ENCODE measurements around the gene VAV2. TPM values are rescaled to one million over a fixed set of nuclear protein-coding genes. Genes with fewer than 3 reads are reported as not detected.

The VAV2 gene
- total and polyA plus RNA-seq, 2 experiments from 2014 or later: 8.1 to 28.9 TPM

- H3K4me3 ChIP-seq: no peak overlapping the region
- H3F3A ChIP-seq (replicated peaks; ENCODE audit: low read depth): no peaks in the 10 kb centered on the region
- no peak overlapping the region for H3K27ac ChIP-seq (ENCODE audit: low read depth)
- no peaks in the 10 kb centered on the region for H3K36me3 ChIP-seq (ENCODE audit: insufficient read depth)
- Mint-ChIP-seq H3K27me3 (ENCODE audit: insufficient read depth, low read depth, poor library complexity) (peaks cover 4% of the 10 kb centered on the region), H3K4me1 (peaks cover 19% of the 10 kb centered on the region), H3K36me3 (ENCODE audit: low read depth) (peaks cover 4% of the 10 kb centered on the region; the same call in 1 of the 3 replicates), H3K27ac (peak overlapping the region; percentile 77), H3K4me3 (no peak overlapping the region), H3K9me3 (no peaks in the 10 kb centered on the region; the same call in 2 of the 3 replicates)
- no peaks in the 10 kb centered on the region for H3K9me2 ChIP-seq (ENCODE audit: insufficient read depth)
- H3K27me3 ChIP-seq (ENCODE audit: insufficient read depth): no peaks in the 10 kb centered on the region
- no peaks in the 10 kb centered on the region for H3K4me1 ChIP-seq (ENCODE audit: insufficient read depth)
- ATAC-seq (no peak), DNase-seq (ENCODE audit: low spot score) (no peak)
- no peak overlapping the region for H2AFZ ChIP-seq
- no peak overlapping the region for H3K4me2 ChIP-seq
- H3K79me2 ChIP-seq (replicated peaks; ENCODE audit: insufficient read depth): peaks cover 54% of the 10 kb centered on the region
- no peaks in the 10 kb centered on the region; the same call in 1 of the 2 replicates for H4K20me1 ChIP-seq (replicated peaks; ENCODE audit: insufficient read depth)
- TF ChIP-seq ZNF114 (CRISPR knock-in tag; IDR thresholded peaks at IDR 0.05) (no peak), ZNF331 (CRISPR knock-in tag; IDR thresholded peaks at IDR 0.05; ENCODE audit: low read depth) (no peak), NANOG (IDR thresholded peaks at IDR 0.05; ENCODE audit: borderline replicate concordance) (no peak)
Observed at GRCh38 chr9:133939845-133940244, 52.3 kb downstream of the VAV2 start.

- H2AFZ ChIP-seq: no peak overlapping the region
- H3K79me2 ChIP-seq (replicated peaks; ENCODE audit: insufficient read depth): peaks cover 51% of the 10 kb centered on the region
- no peak for TF ChIP-seq JUNB (IDR thresholded peaks at IDR 0.05; ENCODE audit: unreplicated experiment)
- no peak for TF ChIP-seq CREB1 (CRISPR knock-in tag; IDR thresholded peaks at IDR 0.05; ENCODE audit: low read depth)
- TF ChIP-seq ZNF331 (CRISPR knock-in tag; IDR thresholded peaks at IDR 0.05; ENCODE audit: low read depth): no peak
- no peak for TF ChIP-seq REST (IDR thresholded peaks at IDR 0.05; ENCODE audit: unreplicated experiment)
- no peak for TF ChIP-seq ZNF114 (CRISPR knock-in tag; IDR thresholded peaks at IDR 0.05)
- TF ChIP-seq NANOG (IDR thresholded peaks at IDR 0.05; ENCODE audit: borderline replicate concordance): no peak
- TF ChIP-seq EZH2phosphoT487 (IDR thresholded peaks at IDR 0.05; ENCODE audit: unreplicated experiment): no peak
- no peaks in the 10 kb centered on the region; the same call in 2 of the 3 replicates for H3K9me3 Mint-ChIP-seq
- H4K20me1 ChIP-seq (replicated peaks; ENCODE audit: insufficient read depth): no peaks in the 10 kb centered on the region; the same call in 1 of the 2 replicates
- H3K4me3 ChIP-seq: no peak overlapping the region
- H3K27ac Mint-ChIP-seq: peak overlapping the region; percentile 77; the same call in 1 of the 2 replicates
- no peaks in the 10 kb centered on the region for H3K27me3 ChIP-seq (ENCODE audit: insufficient read depth)
- H3K27me3 Mint-ChIP-seq (ENCODE audit: insufficient read depth, low read depth, poor library complexity): peaks cover 4% of the 10 kb centered on the region
- peaks cover 8% of the 10 kb centered on the region for H3K36me3 Mint-ChIP-seq (ENCODE audit: low read depth)
- H3K36me3 ChIP-seq (ENCODE audit: insufficient read depth): no peaks in the 10 kb centered on the region
- H3K4me2 ChIP-seq: no peak overlapping the region
- no peak overlapping the region for H3K4me3 Mint-ChIP-seq
- peaks cover 19% of the 10 kb centered on the region for H3K4me1 Mint-ChIP-seq
- 0 out of 2 replicates have a peak overlapping the region, but pooled peaks have one; percentile 59 for H3K27ac ChIP-seq (ENCODE audit: low read depth)
- H3K4me1 ChIP-seq (ENCODE audit: insufficient read depth): no peaks in the 10 kb centered on the region
- H3K9me2 ChIP-seq (ENCODE audit: insufficient read depth): no peaks in the 10 kb centered on the region
- no peaks in the 10 kb centered on the region for H3F3A ChIP-seq (replicated peaks; ENCODE audit: low read depth)
- ATAC-seq (no peak), DNase-seq (ENCODE audit: low spot score) (no peak)
Observed at GRCh38 chr9:133939171-133939785, 52.8 kb downstream of the VAV2 start.

Measured in GM23338 (cell line).